ENCODE measurements around the gene RAPGEF3.

DNA sequence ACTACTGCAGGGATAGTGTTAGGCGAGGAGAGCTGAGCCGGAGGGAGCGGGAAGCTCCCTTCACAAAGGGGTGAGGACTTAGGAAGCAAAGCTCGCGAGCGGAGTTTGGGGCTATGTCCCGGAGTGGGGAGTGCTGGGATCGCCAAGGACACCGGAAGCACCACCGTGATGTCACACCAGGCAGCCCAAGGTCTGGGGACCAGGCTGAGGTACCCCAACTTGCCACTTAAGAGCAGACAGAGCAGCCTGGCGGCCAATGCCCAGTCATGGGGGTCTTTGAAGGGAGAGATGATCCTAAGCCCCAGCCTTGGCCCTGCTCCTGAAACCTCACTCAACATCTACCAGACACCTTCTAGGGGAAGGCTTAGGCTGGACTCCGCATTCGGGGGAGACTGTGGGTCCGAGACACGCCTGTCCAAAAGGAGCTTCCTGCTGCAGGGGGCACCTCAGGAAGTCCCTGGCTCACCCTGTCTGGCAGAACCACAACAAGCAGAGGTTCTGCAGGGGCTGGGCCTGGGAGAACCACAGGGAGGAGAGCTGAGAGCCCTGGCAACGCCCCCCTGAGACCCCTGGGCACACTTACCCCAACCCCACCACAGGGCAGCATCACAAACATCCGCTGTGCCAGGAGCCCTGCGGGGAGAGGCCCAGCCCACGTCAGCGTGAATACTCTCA lies 32.1 kb upstream of the RAPGEF3 start:
- TF ChIP-seq YY1 (IDR thresholded peaks at IDR 0.05; ENCODE audit: insufficient read depth, insufficient read length) = no peak
- TF ChIP-seq ZNF274 (IDR thresholded peaks at IDR 0.05; ENCODE audit: low read depth, low read length) = no peak
